IMR-90 (cell line): ENCODE data around the gene LRRIQ4. TPM values are rescaled to one million over a fixed set of nuclear protein-coding genes. Genes with fewer than 3 reads are reported as not detected.

ENCODE experiments used
- ATAC-seq: fragments of 200-7000 bp; cut with Tn5 transposase; 2 replicates; pipeline ENCODE4 v1.9.1; 2020; ENCODE audit warnings: low read depth, mild to moderate bottlenecking, moderate library complexity
- BruUV-seq: library from RNA; stranded (reverse); fragments of 400-500 nt; replicated peaks from 2 replicates; lab custom pipeline; 2021; lab: Mats Ljungman, UMichigan
- CTCF ChIA-PET: fragments of 300-600 bp; formaldehyde crosslinking; extraction: SDS; loops from one replicate; lab custom pipeline; 2021; ENCODE audit warnings: antibody characterized with exemption; lab: Yijun Ruan, JAX
- POLR2A ChIA-PET: fragments of 300-600 bp; sonication (Branson Sonifier 250); formaldehyde crosslinking; loops from one replicate; lab custom pipeline; 2022; ENCODE audit warnings: antibody characterized with exemption; ENCODE audit not compliant: unreplicated experiment; lab: Charles Lee
- DNase-seq: peaks from one replicate; pipeline ENCODE4 v3.0.0; 2013
- H2AFZ ChIP-seq: replicated peaks from 2 replicates; pipeline ENCODE3; 2013; ENCODE audit warnings: low read length, mild to moderate bottlenecking; ENCODE audit not compliant: poor library complexity
- H2AK5ac ChIP-seq: 2 replicates; pipeline ENCODE4 v1.6.1; 2013; ENCODE audit warnings: low read depth, low read length, inconsistent platforms
- H2AK9ac ChIP-seq: replicated peaks from 2 replicates; pipeline ENCODE3; 2013; ENCODE audit warnings: mild to moderate bottlenecking, low read depth, low read length, moderate library complexity; ENCODE audit not compliant: poor library complexity
- H2BK120ac ChIP-seq: 2 replicates; pipeline ENCODE4 v1.6.1; 2013; ENCODE audit warnings: low read depth, low read length, inconsistent platforms
- H2BK15ac ChIP-seq: 3 replicates; pipeline ENCODE4 v1.6.1; 2013; ENCODE audit warnings: low read depth, low read length, inconsistent platforms
- H2BK20ac ChIP-seq: 2 replicates; pipeline ENCODE4 v1.6.1; 2013; ENCODE audit warnings: low read depth, mild to moderate bottlenecking, inconsistent platforms, low read length, moderate library complexity
- H2BK5ac ChIP-seq: 2 replicates; pipeline ENCODE4 v1.6.1; 2013; ENCODE audit warnings: mild to moderate bottlenecking, low read depth, low read length, inconsistent platforms; ENCODE audit not compliant: poor library complexity, severe bottlenecking
- H3K14ac ChIP-seq: replicated peaks from 2 replicates; pipeline ENCODE4 v1.6.1; 2013; ENCODE audit warnings: low read depth, low read length, inconsistent platforms
- H3K18ac ChIP-seq: 2 replicates; pipeline ENCODE4 v1.6.1; 2013; ENCODE audit warnings: low read depth, low read length, control low read depth
- H3K23ac ChIP-seq: 2 replicates; pipeline ENCODE4 v1.6.1; 2013; ENCODE audit warnings: low read depth, low read length, inconsistent platforms
- H3K27ac ChIP-seq: 2 replicates; pipeline ENCODE4 v1.5.1; 2013; ENCODE audit warnings: mild to moderate bottlenecking, control low read depth, low read length; ENCODE audit not compliant: insufficient read depth
- H3K27me3 ChIP-seq: 2 replicates; pipeline ENCODE4 v1.6.1; 2013; ENCODE audit warnings: low read length; ENCODE audit not compliant: control insufficient read depth, insufficient read depth
- H3K36me3 ChIP-seq: 2 replicates; pipeline ENCODE4 v1.6.1; 2013; ENCODE audit warnings: low read length, mixed read lengths; ENCODE audit not compliant: control insufficient read depth, insufficient read depth
- H3K4ac ChIP-seq: 2 replicates; pipeline ENCODE4 v1.6.1; 2013; ENCODE audit warnings: low read depth, low read length, inconsistent platforms
- H3K4me1 ChIP-seq: 2 replicates; pipeline ENCODE4 v1.6.1; 2013; ENCODE audit warnings: low read length, mixed read lengths; ENCODE audit not compliant: control insufficient read depth, insufficient read depth
- H3K4me2 ChIP-seq: 2 replicates; pipeline ENCODE4 v1.6.1; 2013; ENCODE audit warnings: low read depth, mild to moderate bottlenecking, control low read depth, low read length, moderate library complexity
- H3K4me3 ChIP-seq: 2 replicates; pipeline ENCODE4 v1.5.1; 2013; ENCODE audit warnings: low read depth, mild to moderate bottlenecking, control low read depth, low read length, moderate library complexity; ENCODE audit not compliant: insufficient read depth
- H3K56ac ChIP-seq: 2 replicates; pipeline ENCODE4 v1.6.1; 2013; ENCODE audit warnings: low read length, inconsistent platforms; ENCODE audit not compliant: insufficient read depth; ENCODE audit errors: extremely low read depth
- H3K79me1 ChIP-seq, 2 experiments: 2 replicates each; pipeline ENCODE4 v1.6.1; 2013; ENCODE audit warnings: low read length in 2 of 2, inconsistent platforms in 1 of 2, low read depth in 1 of 2
- H3K9ac ChIP-seq: 2 replicates; pipeline ENCODE4 v1.6.1; 2013; ENCODE audit warnings: low read depth, low read length, control low read depth
- H3K9me1 ChIP-seq: 2 replicates; pipeline ENCODE4 v1.6.1; 2013; ENCODE audit warnings: low read length, inconsistent platforms; ENCODE audit not compliant: insufficient read depth
- H3K9me3 ChIP-seq: 2 replicates; pipeline ENCODE4 v1.6.1; 2013; ENCODE audit warnings: low read length; ENCODE audit not compliant: control insufficient read depth, insufficient read depth
- H4K20me1 ChIP-seq: 2 replicates; pipeline ENCODE4 v1.6.1; 2013; ENCODE audit warnings: low read length, inconsistent platforms; ENCODE audit not compliant: insufficient read depth
- H4K5ac ChIP-seq: 2 replicates; pipeline ENCODE4 v1.6.1; 2013; ENCODE audit warnings: mild to moderate bottlenecking, low read depth, low read length, control low read depth
- H4K8ac ChIP-seq, 2 experiments: 2 replicates each; pipeline ENCODE4 v1.6.1; 2013; ENCODE audit warnings: low read depth in 2 of 2, low read length in 2 of 2, control low read depth in 1 of 2, inconsistent platforms in 1 of 2
- H4K91ac ChIP-seq: 2 replicates; pipeline ENCODE4 v1.6.1; 2013; ENCODE audit warnings: low read depth, low read length, inconsistent platforms; ENCODE audit not compliant: insufficient read depth
- BHLHE40 ChIP-seq: fragments of 150-350 bp; IDR thresholded peaks from 2 replicates; pipeline ENCODE4 v1.6.1; 2016; ENCODE audit warnings: mild to moderate bottlenecking, low read depth, low read length
- CEBPB ChIP-seq: IDR thresholded peaks from 2 replicates; pipeline ENCODE4 v1.6.1; 2012; ENCODE audit warnings: low read depth, low read length, improper control_type of control experiment
- MAFK ChIP-seq: IDR thresholded peaks from 2 replicates; pipeline ENCODE4 v1.6.1; 2012; ENCODE audit warnings: low read depth, low read length, improper control_type of control experiment
- MAZ ChIP-seq: IDR thresholded peaks from 2 replicates; pipeline ENCODE4 v1.6.1; 2012; ENCODE audit warnings: low read depth, mild to moderate bottlenecking, low read length, improper control_type of control experiment, moderate library complexity, borderline replicate concordance
- MXI1 ChIP-seq: IDR thresholded peaks from 2 replicates; pipeline ENCODE4 v1.6.1; 2012; ENCODE audit warnings: low read depth, mild to moderate bottlenecking, low read length, moderate library complexity, borderline replicate concordance
- NFE2L2 ChIP-seq: fragments of 150-350 bp; IDR thresholded peaks from 2 replicates; pipeline ENCODE4 v1.6.1; 2016; ENCODE audit warnings: low read depth, mild to moderate bottlenecking, low read length
- POLR2A ChIP-seq: IDR thresholded peaks from 2 replicates; pipeline ENCODE4 v1.6.1; 2012; ENCODE audit warnings: mild to moderate bottlenecking, low read depth, low read length
- RAD21 ChIP-seq: IDR thresholded peaks from 2 replicates; pipeline ENCODE4 v1.6.1; 2012; ENCODE audit warnings: low read length, improper control_type of control experiment
- RFX5 ChIP-seq: IDR thresholded peaks from 2 replicates; pipeline ENCODE4 v1.8.0; 2012; ENCODE audit warnings: low read depth, mild to moderate bottlenecking, low read length, moderate library complexity
- SMC3 ChIP-seq: fragments of 150-350 bp; IDR thresholded peaks from 2 replicates; pipeline ENCODE4 v1.6.1; 2016; ENCODE audit warnings: low read depth, mild to moderate bottlenecking, antibody characterized with exemption, low read length, moderate library complexity
- WGBS, 2 experiments: methylation state at CpG; one replicate each; pipeline versions ENCODE4 v1.1.5 to v1.1.7; 2013; ENCODE audit warnings: missing lambda C conversion rate in 2 of 2; ENCODE audit not compliant: insufficient read length in 1 of 2; ENCODE audit errors: extremely low coverage in 2 of 2; 5-methylcytosine and 5-hydroxymethylcytosine counted together
- dilution Hi-C: fragments of 300-500 bp; cut with HindIII; formaldehyde crosslinking; loops from one replicate; pipeline ENCODE4 v1.14.3; 2018; ENCODE audit warnings: low sequenced_read_pairs; ENCODE audit not compliant: unreplicated experiment
- in situ Hi-C: fragments of 300-500 bp; cut with MboI; formaldehyde crosslinking; loops from 3 replicates; pipeline ENCODE4 v1.14.3; 2019; ENCODE audit warnings: low sequenced_read_pairs, inconsistent platforms, mixed read lengths
- intact Hi-C: fragments of 100-400 bp; cut with micrococcal nuclease; formaldehyde crosslinking; loops from 2 replicates; pipeline ENCODE4 v1.10.0; 2022
- polyA plus RNA-seq, 3 experiments: library from polyadenylated mRNA; depleted of rRNA; stranded (reverse); fragments of >200 nt; gene quantifications; 2 replicates each; pipeline ENCODE4 v1.2.3, GENCODE V29; 2012; ENCODE audit warnings: low replicate concordance in 1 of 3
- total RNA-seq: library from RNA; depleted of rRNA; stranded (reverse); fragments of >200 nt; gene quantifications from 2 replicates; pipeline ENCODE4 v1.2.3, GENCODE V29; 2012
- TF ChIP-seq, protein P1 (sequence below): conservative IDR thresholded peaks from 2 replicates; pipeline ENCODE4 v1.5.1; 2012; ENCODE audit warnings: mild to moderate bottlenecking, low read depth, low read length, improper control_type of control experiment

LRRIQ4 gene
- total and polyA plus RNA-seq, 2 of the 4 experiments (the other 2 are of a cell fraction): not detected

DNA sequence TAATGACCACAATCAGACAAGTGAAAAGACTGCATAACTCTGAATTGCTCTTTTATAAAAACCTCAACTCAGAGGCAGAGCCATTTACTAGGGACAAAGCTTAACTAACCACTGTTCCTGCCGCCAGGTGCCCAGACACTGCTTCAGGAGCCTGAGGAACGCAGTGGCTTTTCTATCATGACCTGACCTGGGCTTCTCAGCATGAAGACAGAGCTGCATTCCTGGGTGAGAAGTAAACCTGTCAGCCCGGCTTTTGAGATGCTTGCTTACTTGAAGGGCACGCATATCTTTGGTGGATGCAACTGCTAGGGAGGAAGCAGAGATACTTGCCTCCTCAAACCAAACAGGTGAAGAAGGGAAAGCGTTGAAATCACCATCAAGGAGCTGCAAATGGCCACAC is 49.2 kb downstream of the LRRIQ4 start:
- no peak overlapping the region for H2BK20ac ChIP-seq
- dilution Hi-C loops: no loop called here
- H3K9me3 ChIP-seq: no peaks in the 10 kb centered on the region
- no peak overlapping the region for H3K9ac ChIP-seq
- no peak overlapping the region for H3K4ac ChIP-seq
- no peak overlapping the region for H3K14ac ChIP-seq
- no peaks in the 10 kb centered on the region for H3K9me1 ChIP-seq
- intact Hi-C loops: loop anchor here (5.0 to 10.0 kb wide), 3 partner anchors 105 to 415 kb away; partner anchors contain the start of gene SEC62
- H3K79me1 ChIP-seq: no peaks in the 10 kb centered on the region
- peaks cover 7% of the 10 kb centered on the region for H3K27me3 ChIP-seq
- BruUV-seq: no TSS peak
- H4K20me1 ChIP-seq: no peaks in the 10 kb centered on the region
- no peak overlapping the region for H2AK5ac ChIP-seq
- in situ Hi-C loops: loop anchor here (10.0 kb wide), 1 partner anchor 193 kb away; no protein-coding TSS in a partner anchor
- H4K91ac ChIP-seq: no peak overlapping the region
- ChIA-PET POLR2A (no interaction called here), CTCF (no interaction called here)
- H4K8ac ChIP-seq: no peak overlapping the region
- no peak overlapping the region for H4K5ac ChIP-seq
- H2AK9ac ChIP-seq: no peak overlapping the region
- H3K4me1 ChIP-seq: no peaks in the 10 kb centered on the region
- DNase-seq (no peak), ATAC-seq (no peak)
- H3K23ac ChIP-seq: no peak overlapping the region
- H3K18ac ChIP-seq: no peak overlapping the region
- H3K56ac ChIP-seq: no peak overlapping the region
- no peak overlapping the region for H2BK120ac ChIP-seq
- no peak overlapping the region for H2BK15ac ChIP-seq
- H2BK5ac ChIP-seq: no peak overlapping the region
- H3K4me2 ChIP-seq: no peak overlapping the region
- WGBS, 2 experiments: no CpG with 5 or more reads among the region's 5 CpGs
- no peaks in the 10 kb centered on the region for H3K36me3 ChIP-seq
- H2AFZ ChIP-seq: peak overlapping the region; percentile 23
- TF ChIP-seq RAD21 (no peak), POLR2A (no peak), SMC3 (no peak), RFX5 (no peak), MXI1 (no peak), NFE2L2 (no peak), MAFK (no peak), CEBPB (no peak), BHLHE40 (no peak), MAZ (no peak)
- TF ChIP-seq, protein P1, sequence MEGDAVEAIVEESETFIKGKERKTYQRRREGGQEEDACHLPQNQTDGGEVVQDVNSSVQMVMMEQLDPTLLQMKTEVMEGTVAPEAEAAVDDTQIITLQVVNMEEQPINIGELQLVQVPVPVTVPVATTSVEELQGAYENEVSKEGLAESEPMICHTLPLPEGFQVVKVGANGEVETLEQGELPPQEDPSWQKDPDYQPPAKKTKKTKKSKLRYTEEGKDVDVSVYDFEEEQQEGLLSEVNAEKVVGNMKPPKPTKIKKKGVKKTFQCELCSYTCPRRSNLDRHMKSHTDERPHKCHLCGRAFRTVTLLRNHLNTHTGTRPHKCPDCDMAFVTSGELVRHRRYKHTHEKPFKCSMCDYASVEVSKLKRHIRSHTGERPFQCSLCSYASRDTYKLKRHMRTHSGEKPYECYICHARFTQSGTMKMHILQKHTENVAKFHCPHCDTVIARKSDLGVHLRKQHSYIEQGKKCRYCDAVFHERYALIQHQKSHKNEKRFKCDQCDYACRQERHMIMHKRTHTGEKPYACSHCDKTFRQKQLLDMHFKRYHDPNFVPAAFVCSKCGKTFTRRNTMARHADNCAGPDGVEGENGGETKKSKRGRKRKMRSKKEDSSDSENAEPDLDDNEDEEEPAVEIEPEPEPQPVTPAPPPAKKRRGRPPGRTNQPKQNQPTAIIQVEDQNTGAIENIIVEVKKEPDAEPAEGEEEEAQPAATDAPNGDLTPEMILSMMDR: no peak
- no peak overlapping the region for H3K27ac ChIP-seq
- H3K4me3 ChIP-seq: no peak overlapping the region
